ENCODE measurements around the gene DMD.

Gene DMD

GRCh38 chrX:31266203-31267076 is 1944.9 kb downstream of the DMD start:
- Histone ChIP-seq H3K9me3 (ENCODE audit: insufficient read depth, low read depth, low read length) (no peaks in the 10 kb centered on the region), H3K27me3 (ENCODE audit: insufficient read depth, low read length) (peaks cover 9% of the 10 kb centered on the region; the same call in 1 of the 2 replicates), H3K27ac (ENCODE audit: low read length) (no peak overlapping the region), H3K36me3 (ENCODE audit: insufficient read depth, low read depth, low read length) (no peaks in the 10 kb centered on the region), H3K4me3 (ENCODE audit: low read length) (peak overlapping the region; percentile 74), H3K4me1 (ENCODE audit: insufficient read depth, low read length) (no peaks in the 10 kb centered on the region), H3K9ac (ENCODE audit: low read depth, low read length) (peak overlapping the region; percentile 70; the same call in 1 of the 2 replicates)

- no peak overlapping the region for H3K27ac ChIP-seq (ENCODE audit: low read length)
- peak overlapping the region; percentile 50 for H3K4me3 ChIP-seq (ENCODE audit: low read length)
- H3K9ac ChIP-seq (ENCODE audit: low read depth, low read length), result no peak overlapping the region
- H3K9me3 ChIP-seq (ENCODE audit: insufficient read depth, low read depth, low read length), result no peaks in the 10 kb centered on the region
- H3K27me3 ChIP-seq (ENCODE audit: insufficient read depth, low read length), result peaks cover 9% of the 10 kb centered on the region; the same call in 1 of the 2 replicates
- no peaks in the 10 kb centered on the region for H3K36me3 ChIP-seq (ENCODE audit: insufficient read depth, low read depth, low read length)
- no peaks in the 10 kb centered on the region for H3K4me1 ChIP-seq (ENCODE audit: insufficient read depth, low read length)
Observed at GRCh38 chrX:31265383-31265782, 1946.0 kb downstream of the DMD start.

- H3K9me3 ChIP-seq (ENCODE audit: insufficient read depth, low read depth, low read length), result no peaks in the 10 kb centered on the region
- H3K4me3 ChIP-seq (ENCODE audit: low read length), result no peak overlapping the region
- H3K4me1 ChIP-seq (ENCODE audit: insufficient read depth, low read length), result no peaks in the 10 kb centered on the region
- no peak overlapping the region for H3K27ac ChIP-seq (ENCODE audit: low read length)
- H3K9ac ChIP-seq (ENCODE audit: low read depth, low read length), result no peak overlapping the region
- no peaks in the 10 kb centered on the region for H3K36me3 ChIP-seq (ENCODE audit: insufficient read depth, low read depth, low read length)
- peaks cover 3% of the 10 kb centered on the region; the same call in 1 of the 2 replicates for H3K27me3 ChIP-seq (ENCODE audit: insufficient read depth, low read length)
Observed at GRCh38 chrX:31260351-31260750, 1951.0 kb downstream of the DMD start.

- no peaks in the 10 kb centered on the region for H3K9me3 ChIP-seq (ENCODE audit: insufficient read depth, low read depth, low read length)
- H3K27ac ChIP-seq (ENCODE audit: low read length), result no peak overlapping the region
- H3K36me3 ChIP-seq (ENCODE audit: insufficient read depth, low read depth, low read length), result no peaks in the 10 kb centered on the region
- H3K27me3 ChIP-seq (ENCODE audit: insufficient read depth, low read length), result no peaks in the 10 kb centered on the region
- no peaks in the 10 kb centered on the region for H3K4me1 ChIP-seq (ENCODE audit: insufficient read depth, low read length)
- H3K4me3 ChIP-seq (ENCODE audit: low read length), result no peak overlapping the region
- no peak overlapping the region for H3K9ac ChIP-seq (ENCODE audit: low read depth, low read length)
Observed at GRCh38 chrX:31258166-31258565, 1953.2 kb downstream of the DMD start.

- Histone ChIP-seq H3K27me3 (ENCODE audit: insufficient read depth, low read length) (no peaks in the 10 kb centered on the region), H3K27ac (ENCODE audit: low read length) (no peak overlapping the region), H3K4me1 (ENCODE audit: insufficient read depth, low read length) (no peaks in the 10 kb centered on the region), H3K9me3 (ENCODE audit: insufficient read depth, low read depth, low read length) (no peaks in the 10 kb centered on the region), H3K4me3 (ENCODE audit: low read length) (no peak overlapping the region), H3K9ac (ENCODE audit: low read depth, low read length) (no peak overlapping the region), H3K36me3 (ENCODE audit: insufficient read depth, low read depth, low read length) (no peaks in the 10 kb centered on the region)
Observed at GRCh38 chrX:31255310-31256033, 1955.9 kb downstream of the DMD start.

- Histone ChIP-seq H3K36me3 (ENCODE audit: insufficient read depth, low read depth, low read length) (no peaks in the 10 kb centered on the region), H3K4me3 (ENCODE audit: low read length) (no peak overlapping the region), H3K27ac (ENCODE audit: low read length) (no peak overlapping the region), H3K9ac (ENCODE audit: low read depth, low read length) (no peak overlapping the region), H3K4me1 (ENCODE audit: insufficient read depth, low read length) (no peaks in the 10 kb centered on the region), H3K27me3 (ENCODE audit: insufficient read depth, low read length) (no peaks in the 10 kb centered on the region), H3K9me3 (ENCODE audit: insufficient read depth, low read depth, low read length) (no peaks in the 10 kb centered on the region)
Observed at GRCh38 chrX:31252133-31252532, 1959.2 kb downstream of the DMD start.

- Histone ChIP-seq H3K27me3 (ENCODE audit: insufficient read depth, low read length) (no peaks in the 10 kb centered on the region), H3K4me3 (ENCODE audit: low read length) (no peak overlapping the region), H3K9me3 (ENCODE audit: insufficient read depth, low read depth, low read length) (no peaks in the 10 kb centered on the region), H3K27ac (ENCODE audit: low read length) (no peak overlapping the region), H3K4me1 (ENCODE audit: insufficient read depth, low read length) (no peaks in the 10 kb centered on the region), H3K36me3 (ENCODE audit: insufficient read depth, low read depth, low read length) (no peaks in the 10 kb centered on the region), H3K9ac (ENCODE audit: low read depth, low read length) (no peak overlapping the region)
Observed at GRCh38 chrX:31251336-31251735, 1960.0 kb downstream of the DMD start.

- H3K36me3 ChIP-seq (ENCODE audit: insufficient read depth, low read depth, low read length), result no peaks in the 10 kb centered on the region
- no peak overlapping the region for H3K4me3 ChIP-seq (ENCODE audit: low read length)
- H3K9me3 ChIP-seq (ENCODE audit: insufficient read depth, low read depth, low read length), result no peaks in the 10 kb centered on the region
- H3K9ac ChIP-seq (ENCODE audit: low read depth, low read length), result no peak overlapping the region
- no peaks in the 10 kb centered on the region for H3K4me1 ChIP-seq (ENCODE audit: insufficient read depth, low read length)
- H3K27ac ChIP-seq (ENCODE audit: low read length), result no peak overlapping the region
- H3K27me3 ChIP-seq (ENCODE audit: insufficient read depth, low read length), result no peaks in the 10 kb centered on the region
Observed at GRCh38 chrX:31245714-31246113, 1965.6 kb downstream of the DMD start.

GRCh38 chrX:31243804-31244203 is 1967.5 kb downstream of the DMD start:
- Histone ChIP-seq H3K27ac (ENCODE audit: low read length) (no peak overlapping the region), H3K27me3 (ENCODE audit: insufficient read depth, low read length) (no peaks in the 10 kb centered on the region), H3K4me1 (ENCODE audit: insufficient read depth, low read length) (no peaks in the 10 kb centered on the region; the same call in 1 of the 2 replicates), H3K4me3 (ENCODE audit: low read length) (no peak overlapping the region), H3K9ac (ENCODE audit: low read depth, low read length) (no peak overlapping the region), H3K36me3 (ENCODE audit: insufficient read depth, low read depth, low read length) (no peaks in the 10 kb centered on the region), H3K9me3 (ENCODE audit: insufficient read depth, low read depth, low read length) (no peaks in the 10 kb centered on the region)

- H3K4me3 ChIP-seq (ENCODE audit: low read length), result no peak overlapping the region
Observed at GRCh38 chrX:31240982-31241381, 1970.4 kb downstream of the DMD start.

GRCh38 chrX:31237189-31237588 is 1974.2 kb downstream of the DMD start:
- Histone ChIP-seq H3K4me3 (ENCODE audit: low read length) (no peak overlapping the region), H3K27me3 (ENCODE audit: insufficient read depth, low read length) (no peaks in the 10 kb centered on the region), H3K9me3 (ENCODE audit: insufficient read depth, low read depth, low read length) (no peaks in the 10 kb centered on the region), H3K27ac (ENCODE audit: low read length) (no peak overlapping the region), H3K4me1 (ENCODE audit: insufficient read depth, low read length) (peaks cover 18% of the 10 kb centered on the region), H3K9ac (ENCODE audit: low read depth, low read length) (no peak overlapping the region), H3K36me3 (ENCODE audit: insufficient read depth, low read depth, low read length) (no peaks in the 10 kb centered on the region)

More at GRCh38 chrX:31240982-31241381, 1970.4 kb downstream of the DMD start:
- Histone ChIP-seq H3K27ac (ENCODE audit: low read length) (no peak overlapping the region), H3K9ac (ENCODE audit: low read depth, low read length) (no peak overlapping the region), H3K36me3 (ENCODE audit: insufficient read depth, low read depth, low read length) (no peaks in the 10 kb centered on the region), H3K4me1 (ENCODE audit: insufficient read depth, low read length) (no peaks in the 10 kb centered on the region; the same call in 1 of the 2 replicates), H3K27me3 (ENCODE audit: insufficient read depth, low read length) (no peaks in the 10 kb centered on the region), H3K9me3 (ENCODE audit: insufficient read depth, low read depth, low read length) (no peaks in the 10 kb centered on the region)

GRCh38 chrX:31236231-31236630 is 1975.1 kb downstream of the DMD start:
- Histone ChIP-seq H3K4me3 (ENCODE audit: low read length) (no peak overlapping the region), H3K27me3 (ENCODE audit: insufficient read depth, low read length) (no peaks in the 10 kb centered on the region), H3K9me3 (ENCODE audit: insufficient read depth, low read depth, low read length) (no peaks in the 10 kb centered on the region), H3K9ac (ENCODE audit: low read depth, low read length) (no peak overlapping the region), H3K4me1 (ENCODE audit: insufficient read depth, low read length) (peaks cover 20% of the 10 kb centered on the region), H3K27ac (ENCODE audit: low read length) (no peak overlapping the region), H3K36me3 (ENCODE audit: insufficient read depth, low read depth, low read length) (no peaks in the 10 kb centered on the region)

Measured in iPS-20b (cell line).